GM19397 (cell line): ENCODE results near the gene FGF12.

Source experiments
- ATAC-seq: cut with Tn5 transposase; IDR thresholded peaks from one replicate; pipeline ENCODE4 v1.9.1; 2021; ENCODE audit warnings: mild to moderate bottlenecking, moderate library complexity; ENCODE audit not compliant: unreplicated experiment

The FGF12 gene

GRCh38 chr3:192130534-192131132 is 596.7 kb downstream of the FGF12 start:
- peak; percentile 72 for ATAC-seq

DNA sequence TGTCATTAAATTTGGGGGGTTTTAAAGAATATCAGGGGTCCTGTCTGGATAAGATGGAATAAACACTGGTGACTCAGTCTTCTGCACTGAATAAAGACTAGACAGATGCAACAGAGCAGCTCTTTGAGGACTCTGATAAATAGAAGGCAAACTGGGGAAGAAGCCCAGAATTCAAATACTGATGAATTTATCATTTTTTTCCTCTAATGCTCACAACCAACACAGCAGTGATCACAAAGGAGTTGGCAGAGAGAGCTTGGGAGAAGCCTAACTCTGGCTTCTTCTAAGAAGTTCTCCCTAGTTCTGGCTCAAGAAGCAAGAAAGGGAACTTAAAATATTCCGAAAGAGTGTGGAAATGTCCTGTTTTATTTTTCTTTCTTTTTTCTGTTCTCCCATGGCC is 597.8 kb downstream of the FGF12 start:
- no peak for ATAC-seq

- peak; percentile 60 for ATAC-seq
Observed at GRCh38 chr3:192128922-192129321, 598.4 kb downstream of the FGF12 start.

- no peak for ATAC-seq
Observed at GRCh38 chr3:192128060-192128459, 599.3 kb downstream of the FGF12 start.

GRCh38 chr3:192122832-192123594 is 604.3 kb downstream of the FGF12 start:
- peak; percentile 70 for ATAC-seq

- no peak for ATAC-seq
Observed at GRCh38 chr3:192121923-192122322, 605.4 kb downstream of the FGF12 start.

DNA sequence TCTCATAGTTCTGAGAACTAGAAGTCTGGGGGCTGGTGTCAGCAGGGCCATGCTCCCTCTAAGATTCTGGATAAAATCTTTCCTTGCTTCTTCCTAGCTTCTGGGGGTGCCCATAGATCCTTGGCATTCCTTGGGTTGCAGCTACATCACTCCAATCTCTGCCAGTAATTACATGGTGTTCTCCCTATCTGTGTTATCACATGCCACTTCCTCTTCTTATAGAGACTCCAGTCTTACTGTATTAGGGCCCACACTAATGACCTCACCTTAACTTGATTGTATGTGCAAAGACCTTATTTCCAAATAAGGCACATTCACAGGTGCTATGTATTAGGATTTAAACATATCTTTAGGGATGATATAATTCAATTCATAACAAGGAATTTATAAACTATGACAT is 618.5 kb downstream of the FGF12 start:
- no peak for ATAC-seq

DNA sequence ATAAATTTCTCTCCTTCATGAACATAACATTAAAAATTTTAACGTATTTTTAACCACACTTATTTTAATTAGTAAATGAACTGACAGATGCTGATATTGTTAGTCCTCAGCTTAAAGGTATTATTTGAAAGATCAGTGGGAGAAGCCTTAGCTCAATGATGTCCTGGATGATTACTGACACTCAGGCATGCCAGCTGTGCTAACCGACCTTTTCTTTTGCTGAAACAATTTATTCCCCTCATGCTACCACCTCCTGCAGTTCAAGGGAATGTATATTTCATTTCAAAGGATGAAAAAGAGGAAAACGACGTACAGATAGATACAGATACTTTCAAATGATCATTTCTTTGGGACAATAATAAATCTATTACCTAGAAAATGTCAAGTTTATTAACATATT is 620.8 kb downstream of the FGF12 start:
- no peak for ATAC-seq

DNA sequence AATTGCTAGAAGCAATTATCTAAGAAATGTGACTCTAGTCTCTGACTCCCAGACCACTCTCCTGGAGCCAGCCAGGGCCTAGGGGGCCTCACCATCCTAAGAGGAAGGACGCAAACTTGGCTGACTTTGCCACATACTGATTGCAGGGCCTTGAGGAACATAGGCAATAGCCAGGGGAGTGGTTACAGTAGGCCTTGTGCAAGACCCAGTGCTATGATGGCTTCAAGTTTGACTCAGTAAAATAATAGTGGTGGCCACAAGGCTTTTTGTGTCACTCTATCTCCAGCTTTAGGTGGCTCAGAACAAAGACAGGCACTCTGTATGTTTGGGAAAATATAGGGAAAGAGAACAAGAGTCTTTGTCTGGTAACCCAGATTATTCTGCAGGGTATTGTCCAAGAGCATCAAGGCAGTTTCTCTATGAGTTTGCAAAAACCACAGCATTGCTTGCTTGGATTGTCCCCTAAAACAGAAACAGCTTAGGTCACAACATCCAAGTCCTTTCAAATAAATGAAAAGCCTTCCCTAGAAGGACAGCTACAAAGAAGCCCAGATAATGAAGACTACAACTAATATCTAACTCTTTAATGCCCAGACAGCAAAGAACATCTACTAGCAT is 634.8 kb downstream of the FGF12 start:
- ATAC-seq, result peak; percentile 51

- no peak for ATAC-seq
Observed at GRCh38 chr3:192091831-192092230, 635.5 kb downstream of the FGF12 start.

DNA sequence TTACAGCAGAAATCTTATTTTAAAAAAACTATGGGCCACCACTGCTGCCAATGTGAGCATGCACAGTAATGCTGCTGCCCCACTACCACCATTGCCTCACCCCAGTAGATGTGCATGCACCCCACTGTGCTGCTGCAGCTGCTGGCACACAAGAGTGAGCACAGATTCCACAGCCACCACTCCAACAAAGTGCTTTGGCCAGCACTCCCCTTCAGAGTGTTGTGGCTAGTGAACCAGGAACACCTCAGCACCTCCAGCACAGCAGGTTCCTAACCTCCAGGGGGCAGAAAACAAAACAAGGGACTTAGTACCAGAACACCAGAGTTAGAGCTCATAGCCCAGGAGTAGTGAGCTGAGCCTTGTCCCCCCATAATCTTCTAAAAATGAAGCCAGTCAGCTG is 636.8 kb downstream of the FGF12 start:
- no peak for ATAC-seq
